NCI-H187 treated with DMSO at 0.1 percent for 48 hours (cell line): Measurements from ENCODE around the gene OR11H12.
"Not testable (repeated sequence)": the region's sequence is repeated elsewhere in the genome, so short reads cannot be mapped to it uniquely, and the experiment has no call there.

Experiments
- DNase-seq: peaks from one replicate; lab custom pipeline; 2025; lab: John Stamatoyannopoulos, UW

The OR11H12 gene

GRCh38 chr14:18600817-18601216 lies at the start of gene OR11H12:
TSS of gene OR11H12 (plus strand) at chr14:18601117. CDS start at chr14:18601117, 0 bp downstream.
- not testable (repeated sequence) for DNase-seq

GRCh38 chr14:18582908-18583307 lies 18.0 kb upstream of the OR11H12 start:
- DNase-seq, result not testable (repeated sequence)

- DNase-seq, result not testable (repeated sequence)
Observed at GRCh38 chr14:18626610-18627213, 25.8 kb downstream of the OR11H12 start.

- DNase-seq, result not testable (repeated sequence)
Observed at GRCh38 chr14:18636066-18636465, 35.1 kb downstream of the OR11H12 start.

- not testable (repeated sequence) for DNase-seq
Observed at GRCh38 chr14:18638032-18638431, 37.1 kb downstream of the OR11H12 start.

- DNase-seq, result not testable (repeated sequence)
Observed at GRCh38 chr14:18638785-18639184, 37.9 kb downstream of the OR11H12 start.

GRCh38 chr14:18646075-18646730 lies 45.3 kb downstream of the OR11H12 start:
- DNase-seq, result not testable (repeated sequence)
